Medulla oblongata (tissue), 1 donor: ENCODE results near the gene EIF3A.

ENCODE experiments used
- DNase-seq: peaks from one replicate; pipeline ENCODE4 v3.0.0-alpha.2; 2015; ENCODE audit errors: extremely low spot score

Gene EIF3A

DNA sequence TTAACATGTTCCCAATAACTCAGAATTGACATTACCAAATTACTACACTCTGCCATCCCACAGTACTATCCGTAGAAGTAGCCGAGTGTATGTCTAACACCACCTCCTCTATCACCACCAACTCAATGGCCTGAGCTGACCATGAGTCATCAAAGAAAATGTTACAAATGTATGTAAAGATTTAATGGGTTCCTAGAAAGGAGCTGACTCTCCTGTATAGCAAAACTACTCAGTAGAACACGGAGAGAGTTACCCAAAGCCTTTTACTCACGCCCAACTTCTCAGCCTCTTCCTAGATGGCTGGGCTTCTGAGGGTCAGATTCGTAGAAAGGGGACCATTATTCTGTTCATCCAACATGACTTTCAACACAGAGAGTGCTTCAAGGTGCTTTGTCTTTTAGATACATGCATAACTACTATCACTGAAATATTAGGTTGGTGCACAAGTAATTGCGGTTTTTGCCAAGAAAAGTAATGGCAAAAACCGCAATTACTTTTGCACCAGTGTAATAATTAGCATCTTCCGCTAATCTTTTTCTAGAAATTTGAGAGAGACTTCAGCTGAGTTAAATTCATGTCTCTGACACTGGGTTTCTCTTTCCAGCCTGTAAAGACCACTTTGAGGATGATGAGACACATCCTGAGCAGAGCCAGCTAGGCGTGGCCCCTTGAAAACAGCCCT is 75.1 kb downstream of the EIF3A start:
- no peak for DNase-seq

- DNase-seq: no peak
Observed at GRCh38 chr10:119003572-119004289, 76.9 kb downstream of the EIF3A start.

- DNase-seq: no peak
Observed at GRCh38 chr10:119001717-119002500, 78.7 kb downstream of the EIF3A start.

DNA sequence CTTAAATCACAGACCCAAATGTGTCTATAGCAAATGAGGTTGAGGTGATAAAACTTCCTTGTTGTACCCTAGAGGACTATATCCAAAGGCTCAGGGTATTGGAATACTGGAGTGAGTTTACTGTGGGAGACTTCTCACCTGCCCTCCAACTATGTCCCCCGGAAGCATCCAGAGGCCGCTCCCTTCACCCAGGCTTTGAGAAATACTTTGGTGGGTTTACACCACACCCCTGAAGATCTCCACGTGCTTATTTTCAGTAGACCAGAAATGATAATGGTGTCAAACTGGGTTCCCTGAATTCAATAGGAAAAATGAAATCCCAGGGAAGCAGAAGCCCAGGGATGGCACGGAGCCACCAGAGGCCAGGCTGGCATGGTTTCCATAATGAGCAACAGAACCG is 82.4 kb downstream of the EIF3A start:
- DNase-seq: no peak

DNA sequence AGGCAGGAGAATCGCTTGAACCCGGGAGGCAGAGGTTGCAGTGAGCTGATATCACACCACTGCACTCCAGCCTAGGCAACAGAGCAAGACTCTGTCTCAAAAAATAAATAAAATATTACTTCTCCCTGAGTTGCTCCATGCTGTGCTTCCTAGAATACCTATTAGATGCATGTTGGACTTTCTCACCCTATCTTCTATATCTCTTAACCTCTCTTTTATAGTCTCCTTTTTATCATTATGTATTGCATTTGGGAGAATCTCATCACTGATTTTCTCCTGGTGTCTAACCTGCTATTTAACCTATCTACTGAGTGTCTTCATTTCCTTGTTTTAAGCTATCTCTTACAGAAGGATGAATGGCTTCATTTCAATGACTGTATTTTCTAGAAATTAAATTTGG is 83.2 kb downstream of the EIF3A start:
- DNase-seq: no peak

- no peak for DNase-seq
Observed at GRCh38 chr10:118995739-118996138, 84.9 kb downstream of the EIF3A start.

DNA sequence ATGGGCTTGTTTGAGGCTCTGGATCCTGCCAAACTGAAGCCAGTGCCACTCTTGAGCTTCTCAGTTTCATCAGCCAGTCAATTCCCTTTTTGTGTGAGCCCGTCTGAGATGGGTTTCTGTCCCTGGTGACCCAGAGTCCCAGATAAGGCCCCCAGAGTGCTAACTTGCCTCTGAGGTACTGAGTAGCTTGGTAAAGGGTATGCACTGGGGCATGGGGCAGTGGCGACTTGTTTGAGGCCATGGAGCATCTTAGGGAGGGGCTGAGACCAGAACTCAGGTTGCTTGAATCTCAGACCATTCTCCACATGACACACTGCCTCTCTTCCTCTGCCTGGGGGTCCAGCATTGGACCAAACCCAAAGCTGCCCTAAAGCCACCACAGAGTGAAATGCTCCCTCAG is 86.3 kb downstream of the EIF3A start:
- no peak for DNase-seq

GRCh38 chr10:118993214-118993613 is 87.4 kb downstream of the EIF3A start:
- DNase-seq: no peak

DNA sequence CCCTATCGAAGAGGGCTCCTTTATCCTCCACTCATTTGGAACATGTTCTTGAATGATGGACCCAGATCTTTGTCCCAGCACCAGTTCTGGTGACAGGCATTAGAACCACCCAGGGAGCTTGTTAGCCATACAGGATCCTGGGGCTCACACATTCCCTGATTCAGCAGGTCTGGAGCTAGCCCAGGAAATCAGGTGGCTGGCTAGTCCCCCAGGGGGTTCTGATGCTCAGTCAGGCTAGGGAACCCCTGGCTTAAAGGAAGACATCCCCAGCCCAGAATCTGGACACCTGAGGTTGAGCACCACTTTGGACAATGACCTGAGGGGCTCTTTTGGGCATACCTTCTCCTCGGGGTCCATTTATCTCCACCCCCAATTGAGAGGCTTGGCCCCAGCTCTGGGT is 88.1 kb downstream of the EIF3A start:
- no peak for DNase-seq

GRCh38 chr10:118990326-118990725 is 90.3 kb downstream of the EIF3A start:
- no peak for DNase-seq

DNA sequence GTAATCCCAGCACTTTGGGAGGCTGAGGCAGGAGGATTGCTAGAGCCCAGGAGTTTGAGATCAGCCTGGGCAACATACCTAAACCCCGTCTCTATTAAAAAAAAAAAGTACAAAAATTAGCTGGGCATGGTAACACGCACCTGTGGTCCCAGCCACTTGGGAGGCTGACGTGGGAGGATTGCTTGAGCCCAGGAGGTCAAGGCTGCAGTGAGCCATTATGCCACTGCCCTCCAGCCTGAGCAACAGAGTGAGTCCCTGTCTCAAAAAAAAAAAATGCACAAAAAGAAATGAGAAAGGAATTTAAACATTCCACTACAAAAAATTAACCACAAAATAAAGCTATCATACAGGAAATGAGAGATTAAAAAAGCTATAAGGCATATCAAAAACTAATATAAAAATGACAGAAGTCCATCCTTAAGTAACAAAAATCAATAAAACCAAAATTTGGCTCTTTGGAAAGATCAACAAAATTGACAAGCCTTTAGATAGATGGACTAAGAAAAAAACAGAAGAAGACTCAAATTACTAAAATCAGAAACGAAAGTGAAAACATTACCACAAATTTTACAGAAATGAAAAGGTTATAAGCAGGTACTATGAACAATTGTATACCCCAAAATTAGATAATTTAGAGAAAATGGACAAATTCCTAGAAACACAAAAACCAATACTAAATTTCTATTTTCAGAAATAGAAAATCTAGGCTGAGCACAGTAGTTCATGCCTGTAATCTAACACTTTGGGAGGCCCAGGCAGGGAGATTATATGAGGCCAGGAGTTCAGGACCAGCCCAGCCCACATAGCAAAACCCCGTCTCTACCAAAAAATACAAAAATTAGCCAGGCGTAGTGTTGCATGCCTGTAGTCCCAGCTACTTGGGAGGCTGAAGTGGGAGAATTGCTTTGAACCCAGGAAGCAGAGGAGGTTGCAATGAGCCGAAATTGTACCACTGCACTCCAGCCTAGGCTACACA is 93.5 kb downstream of the EIF3A start:
- DNase-seq: no peak

DNA sequence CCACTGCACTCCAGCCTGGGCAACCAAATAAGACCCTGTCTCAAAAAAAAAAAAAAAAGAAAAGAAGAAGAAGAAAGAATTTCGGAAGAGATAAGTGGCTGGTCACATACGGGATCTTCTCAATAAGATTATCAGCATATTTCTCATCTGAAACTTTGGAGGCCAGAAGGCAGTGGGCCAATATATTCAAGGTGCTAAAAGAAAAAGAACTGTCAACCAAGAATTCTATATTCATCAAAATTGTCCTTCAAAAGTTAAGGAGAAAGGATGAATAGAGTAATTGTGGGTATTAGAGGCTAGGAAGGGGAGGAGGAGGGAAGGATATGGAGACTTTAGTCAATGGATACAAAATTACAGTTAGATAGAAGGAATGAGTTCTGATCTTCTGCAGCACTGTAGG is 95.0 kb downstream of the EIF3A start:
- DNase-seq: no peak
